Fibroblast of pulmonary artery (primary cell): Measurements from ENCODE around the gene PTN.
"Not testable (repeated sequence)": the region's sequence is repeated elsewhere in the genome, so short reads cannot be mapped to it uniquely, and the experiment has no call there.

Source experiments
- DNase-seq: peaks from one replicate; pipeline ENCODE4 v3.0.0-alpha.2; 2010; ENCODE audit warnings: low read depth
- H3K4me3 ChIP-seq: replicated peaks from 2 replicates; pipeline ENCODE4 v1.5.1; 2011; ENCODE audit warnings: low read depth, mild to moderate bottlenecking, control low read depth, low read length, moderate library complexity
- CTCF ChIP-seq: IDR thresholded peaks from 2 replicates; pipeline ENCODE4 v1.5.1; 2011; ENCODE audit warnings: mild to moderate bottlenecking, control low read depth, low read length, inconsistent platforms; ENCODE audit errors: missing control alignments

The PTN gene

GRCh38 chr7:137195996-137196395 lies 147.5 kb downstream of the PTN start:
- H3K4me3 ChIP-seq = no peak overlapping the region
- no peak for TF ChIP-seq CTCF

GRCh38 chr7:137181619-137182018 lies 161.9 kb downstream of the PTN start:
- DNase-seq, H3K4me3 ChIP-seq: not testable (repeated sequence)

More at GRCh38 chr7:137195996-137196395, 147.5 kb downstream of the PTN start:
- no peak for DNase-seq
